ENCODE measurements around the gene DYNC1H1.
"Not testable (repeated sequence)": the region's sequence is repeated elsewhere in the genome, so short reads cannot be mapped to it uniquely, and the experiment has no call there.

The DYNC1H1 gene

DNA sequence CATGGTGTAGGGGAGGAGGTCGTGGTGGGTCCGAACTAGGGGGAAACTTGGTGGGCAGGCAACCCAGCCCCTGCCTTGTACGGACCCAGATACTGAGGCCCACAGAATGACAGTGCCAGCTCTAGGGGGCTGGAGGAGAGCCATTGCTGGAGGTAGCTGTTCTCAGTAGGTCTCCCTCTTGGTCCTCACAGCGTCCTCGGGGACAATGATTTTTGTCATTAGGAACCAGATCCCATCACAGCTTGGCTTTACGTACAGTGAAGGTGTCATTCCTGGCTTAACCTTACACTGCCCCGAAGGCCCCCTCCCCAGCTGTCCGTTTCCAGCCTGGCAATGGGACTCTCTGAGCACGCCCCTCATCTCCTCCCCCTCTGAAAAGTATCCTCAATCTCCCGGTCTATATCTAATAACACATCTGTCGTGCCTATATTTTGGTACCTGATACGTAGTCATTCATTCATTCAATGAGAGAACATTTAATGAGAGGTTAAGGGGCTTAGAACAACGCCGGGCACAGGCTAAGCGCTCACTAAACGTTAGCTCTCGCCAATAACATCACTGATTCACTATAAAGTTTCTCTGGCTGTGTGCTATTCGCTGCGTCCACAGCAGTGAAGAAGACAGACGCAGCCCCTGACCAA lies 597 bp upstream of the DYNC1H1 start:
- no peak for DNase-seq (ENCODE audit: low read depth in 2 of 2)

DNA sequence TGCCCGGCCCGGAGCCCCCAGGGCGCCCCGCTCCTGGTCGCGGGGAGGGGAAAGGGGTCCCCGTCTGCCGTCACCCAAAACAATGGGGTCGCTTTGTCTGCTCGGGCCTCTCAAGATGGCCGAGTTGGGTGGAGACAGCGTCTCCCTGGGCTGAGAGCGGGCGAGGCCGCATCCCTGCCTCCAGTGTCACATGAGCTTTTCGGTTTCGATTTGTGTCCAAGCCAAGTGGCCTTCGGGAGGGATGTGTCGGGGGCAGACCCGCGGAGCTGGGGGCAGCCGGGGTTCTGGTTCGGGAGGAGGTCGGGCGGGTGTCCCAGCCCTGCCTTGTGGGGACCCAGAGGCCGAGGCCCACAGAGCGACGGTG lies 790 bp downstream of the DYNC1H1 start:
- peak in 1 of 2 donors; percentile 20 for DNase-seq (ENCODE audit: low read depth in 2 of 2)

- DNase-seq (ENCODE audit: low read depth in 2 of 2) = no peak
Observed at GRCh38 chr14:101965770-101966722, 1.7 kb downstream of the DYNC1H1 start.

- DNase-seq (ENCODE audit: low read depth in 2 of 2) = no peak
Observed at GRCh38 chr14:101966742-101967141, 2.4 kb downstream of the DYNC1H1 start.

DNA sequence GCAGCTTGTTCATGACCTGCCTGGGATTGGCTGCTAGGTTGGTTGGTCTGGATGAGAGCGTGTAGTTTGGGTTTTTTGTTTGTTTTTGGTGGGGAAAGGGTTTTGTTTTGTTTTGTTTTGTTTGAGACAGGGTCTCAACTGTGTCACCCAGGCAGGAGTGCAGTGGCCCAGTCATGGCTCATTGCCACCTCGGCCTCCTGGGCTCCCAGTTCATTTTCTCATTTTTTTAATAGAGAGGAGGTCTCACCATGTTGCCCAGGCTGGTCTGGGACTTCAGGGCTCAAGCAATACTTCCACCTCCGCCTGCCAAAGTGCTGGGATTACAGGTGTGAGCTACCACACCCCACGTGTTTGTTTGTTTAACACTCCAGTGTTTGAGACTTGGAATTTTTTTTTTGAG lies 3.8 kb downstream of the DYNC1H1 start:
- no peak for DNase-seq (ENCODE audit: low read depth in 2 of 2)

DNA sequence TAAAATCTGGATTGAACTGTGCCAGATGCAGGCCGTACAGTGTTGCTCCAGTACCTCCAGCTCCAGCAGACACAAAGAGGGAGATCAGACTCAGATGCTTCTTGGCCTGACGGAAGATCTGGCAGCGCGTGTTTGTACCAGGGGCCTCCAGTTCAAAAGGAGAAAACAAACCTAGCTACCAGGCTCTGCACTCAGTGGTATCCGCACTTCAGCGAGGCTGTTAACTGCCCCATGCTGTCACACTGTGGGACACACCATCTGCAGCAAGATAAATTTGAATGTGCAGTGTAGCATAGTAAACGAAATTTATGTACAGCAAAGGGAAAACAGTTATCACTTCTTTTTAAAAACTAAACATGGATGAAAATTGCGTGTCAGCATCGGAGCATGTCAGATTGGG lies 5.1 kb downstream of the DYNC1H1 start:
- no peak for DNase-seq (ENCODE audit: low read depth in 2 of 2)

DNA sequence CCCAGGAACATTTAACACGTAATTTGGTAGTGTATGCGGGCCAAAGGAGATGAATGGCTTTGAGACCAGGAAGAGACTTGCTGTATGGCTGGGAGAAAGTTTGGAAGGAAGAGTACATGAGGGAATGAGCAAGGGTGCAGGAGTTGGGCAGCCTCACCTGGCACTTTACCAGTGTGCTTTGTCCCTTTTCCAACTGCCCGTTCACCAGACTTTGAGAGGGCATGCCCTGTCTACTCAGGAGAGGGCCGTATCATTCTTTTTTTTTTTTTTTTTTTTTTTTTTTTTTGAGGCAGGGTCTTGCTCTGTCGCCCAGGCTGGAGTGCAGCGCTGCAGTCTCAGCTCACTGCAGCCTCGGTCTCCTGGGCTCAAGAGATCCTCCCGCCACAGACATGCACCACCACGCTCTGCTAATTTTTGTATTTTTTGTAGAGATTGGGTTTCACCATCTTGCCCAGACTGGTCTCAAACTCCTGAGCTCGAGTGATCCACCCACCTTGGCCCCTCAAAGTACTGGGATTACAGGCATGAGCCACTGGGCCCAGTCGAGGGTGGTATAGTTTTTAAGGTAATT lies 6.5 kb downstream of the DYNC1H1 start:
- no peak for DNase-seq (ENCODE audit: low read depth in 2 of 2)

DNA sequence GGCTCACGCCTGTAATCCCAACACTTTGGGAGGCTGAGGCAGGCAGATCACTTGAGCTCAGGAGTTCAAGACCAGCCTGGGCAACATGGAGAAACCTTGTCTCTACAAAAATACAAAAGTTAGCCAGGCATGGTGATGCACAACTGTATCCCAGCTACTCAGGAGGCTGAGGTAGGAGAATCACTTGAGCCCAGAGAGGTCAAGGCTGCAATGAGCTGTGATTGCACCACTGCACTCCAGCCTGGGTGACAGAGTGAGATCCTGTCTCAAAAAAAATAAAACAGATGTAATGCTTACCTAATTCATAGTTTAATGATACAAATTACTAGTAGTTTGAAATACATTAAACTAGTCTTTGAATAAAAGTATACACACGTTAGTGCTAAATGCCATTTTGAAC lies 7.1 kb downstream of the DYNC1H1 start:
- not testable (repeated sequence) for DNase-seq (ENCODE audit: low read depth in 2 of 2)

DNA sequence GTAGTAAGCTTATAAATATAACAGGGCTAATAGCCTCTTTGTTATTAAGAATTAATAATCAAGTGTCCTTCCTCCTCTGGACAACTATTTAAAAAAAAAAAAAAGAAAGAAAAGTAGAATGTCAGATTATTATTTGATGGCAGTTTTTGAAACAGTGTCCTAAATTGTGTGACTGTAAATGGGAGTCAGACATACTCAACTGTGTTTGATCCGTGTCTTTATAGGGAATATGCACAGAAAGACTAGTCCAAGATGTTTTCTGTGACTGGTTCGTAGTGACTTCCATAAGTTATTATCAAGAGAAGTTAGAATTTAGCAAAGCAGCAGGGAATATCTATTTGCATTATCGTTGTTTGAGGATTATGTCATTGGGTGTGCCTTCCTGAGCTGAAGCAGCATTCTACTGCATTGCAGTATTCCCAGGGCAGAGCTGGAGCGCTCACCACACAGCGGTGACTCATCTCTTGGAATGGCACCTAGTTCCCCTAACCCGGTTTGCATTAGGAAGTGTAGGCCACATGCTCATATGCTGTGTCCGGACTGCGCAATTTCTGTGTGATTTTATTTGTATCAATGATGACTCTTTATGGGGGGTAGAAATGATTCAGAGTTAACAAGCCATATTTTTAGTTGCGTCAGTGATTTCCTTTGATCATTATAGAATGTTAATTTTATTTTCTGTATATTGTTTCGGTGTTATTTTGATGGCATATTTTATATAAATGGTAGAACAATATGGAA lies 7.9 kb downstream of the DYNC1H1 start:
- no peak for DNase-seq (ENCODE audit: low read depth in 2 of 2)

- no peak for DNase-seq (ENCODE audit: low read depth in 2 of 2)
Observed at GRCh38 chr14:101973356-101973755, 9.0 kb downstream of the DYNC1H1 start.

GRCh38 chr14:101975231-101975630 lies 10.9 kb downstream of the DYNC1H1 start:
- no peak for DNase-seq (ENCODE audit: low read depth in 2 of 2)

DNA sequence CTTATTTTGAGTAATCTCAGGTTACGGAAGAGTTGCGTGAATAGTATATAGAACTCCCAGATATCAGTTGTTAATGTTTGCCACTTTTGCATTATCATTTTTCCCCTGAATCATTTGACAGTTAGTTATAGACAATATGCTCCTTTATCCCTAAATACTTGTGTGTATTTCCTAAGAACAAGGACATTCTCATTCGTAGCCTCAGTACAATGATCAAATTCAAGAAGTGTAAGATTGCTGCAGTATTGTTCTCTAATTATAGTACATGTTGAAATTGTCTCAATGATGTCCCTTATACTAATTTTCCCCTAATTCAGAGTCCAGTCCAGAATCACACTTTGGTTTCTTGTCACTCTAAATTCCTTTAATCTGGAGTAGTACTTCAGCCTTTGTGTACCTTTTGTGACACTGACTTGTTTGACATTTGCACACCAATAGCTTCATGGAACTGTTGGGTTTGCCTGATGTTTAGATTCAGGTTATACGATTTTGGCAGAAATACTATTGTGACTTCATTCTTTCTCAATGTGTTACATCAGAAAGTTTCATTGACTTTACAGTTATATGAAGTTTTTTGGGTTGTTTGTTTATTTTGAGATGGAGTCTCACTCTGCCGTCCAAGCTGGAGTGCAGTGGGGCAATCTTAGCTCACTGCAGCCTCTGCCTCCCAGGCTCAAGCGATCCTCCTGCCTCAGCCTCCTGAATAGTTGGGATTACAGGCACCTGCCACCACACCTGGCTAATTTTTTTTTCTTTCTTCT lies 13.1 kb downstream of the DYNC1H1 start:
- DNase-seq (ENCODE audit: low read depth in 2 of 2) = no peak

GRCh38 chr14:101979666-101980065 lies 15.3 kb downstream of the DYNC1H1 start:
- no peak for DNase-seq (ENCODE audit: low read depth in 2 of 2)

DNA sequence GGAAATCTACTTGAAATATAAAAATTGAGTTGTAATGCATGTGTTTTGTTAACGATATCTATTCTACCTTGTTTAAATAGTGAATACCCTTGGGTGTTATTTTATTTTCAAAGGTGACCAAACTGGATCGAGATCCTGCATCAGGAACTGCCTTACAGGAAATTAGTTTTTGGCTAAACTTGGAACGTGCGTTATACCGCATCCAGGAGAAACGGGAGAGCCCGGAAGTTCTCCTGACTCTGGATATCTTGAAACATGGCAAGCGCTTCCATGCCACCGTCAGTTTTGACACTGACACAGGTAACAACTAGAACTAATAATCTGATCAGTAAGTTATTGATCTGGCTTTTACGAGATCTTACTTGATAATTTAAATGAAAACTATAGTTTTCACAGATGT lies 15.9 kb downstream of the DYNC1H1 start:
- no peak for DNase-seq (ENCODE audit: low read depth in 2 of 2)

GRCh38 chr14:101980700-101981099 lies 16.3 kb downstream of the DYNC1H1 start:
- DNase-seq (ENCODE audit: low read depth in 2 of 2) = no peak

DNA sequence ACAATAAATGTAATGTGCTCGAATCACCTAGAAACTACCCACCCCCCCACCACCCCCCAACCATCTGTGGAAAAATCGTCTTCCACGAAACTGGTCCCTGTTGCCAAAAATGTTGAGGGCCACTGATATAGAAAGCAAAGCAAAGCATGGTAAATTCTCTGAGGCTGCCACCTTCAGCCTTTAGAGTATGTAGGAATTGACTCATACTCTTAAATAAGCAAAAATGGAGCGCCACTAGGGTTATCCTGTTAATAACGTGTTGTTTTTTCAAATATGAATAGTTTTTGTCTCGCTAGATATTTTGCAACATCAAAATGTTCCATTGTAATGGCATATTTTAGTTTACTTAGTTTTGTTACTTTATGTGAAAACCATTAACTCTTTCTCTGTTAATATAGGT lies 18.2 kb downstream of the DYNC1H1 start:
- no peak for DNase-seq (ENCODE audit: low read depth in 2 of 2)

DNA sequence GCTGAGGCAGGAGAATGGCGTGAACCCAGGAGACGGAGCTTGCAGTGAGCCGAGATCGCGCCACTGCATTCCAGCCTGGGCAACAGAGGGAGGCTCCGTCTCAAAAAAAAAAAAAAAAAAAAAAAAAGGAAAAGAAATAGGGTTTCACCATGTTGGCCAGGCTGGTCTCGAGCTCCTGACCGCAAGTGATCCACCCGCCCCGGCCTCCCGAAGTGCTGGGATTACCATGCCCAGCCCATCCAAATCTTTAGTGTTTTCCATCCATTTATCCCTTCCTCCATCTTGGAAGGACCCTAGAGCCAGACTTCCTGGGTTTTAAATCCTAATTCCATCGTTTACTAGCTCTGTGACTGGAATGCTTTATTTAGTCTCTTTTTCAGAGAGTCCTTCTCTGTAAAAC lies 20.5 kb downstream of the DYNC1H1 start:
- DNase-seq (ENCODE audit: low read depth in 2 of 2) = not testable (repeated sequence)

GRCh38 chr14:101985957-101986356 lies 21.6 kb downstream of the DYNC1H1 start:
- no peak for DNase-seq (ENCODE audit: low read depth in 2 of 2)

GRCh38 chr14:101986953-101987352 lies 22.6 kb downstream of the DYNC1H1 start:
- DNase-seq (ENCODE audit: low read depth in 2 of 2) = no peak

DNA sequence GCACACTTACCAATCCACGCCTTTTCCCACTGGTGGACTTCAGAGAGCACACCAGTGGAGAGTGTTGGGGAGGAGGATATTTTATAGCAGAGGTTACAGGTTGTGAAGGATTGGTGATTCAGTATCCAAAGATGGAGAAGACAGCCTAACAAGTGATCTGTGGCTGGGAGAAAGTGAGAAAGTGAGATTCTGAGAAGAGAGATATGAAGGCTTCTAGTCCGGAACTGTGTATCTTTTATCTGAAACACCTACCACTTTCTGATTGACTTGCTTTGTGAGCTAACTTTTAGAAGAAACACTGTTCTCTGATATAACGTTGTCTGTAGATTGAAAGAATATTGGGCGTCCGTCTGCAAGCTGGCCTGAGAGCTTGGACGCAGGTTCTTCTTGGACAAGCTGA lies 24.0 kb downstream of the DYNC1H1 start:
- DNase-seq (ENCODE audit: low read depth in 2 of 2) = no peak

DNA sequence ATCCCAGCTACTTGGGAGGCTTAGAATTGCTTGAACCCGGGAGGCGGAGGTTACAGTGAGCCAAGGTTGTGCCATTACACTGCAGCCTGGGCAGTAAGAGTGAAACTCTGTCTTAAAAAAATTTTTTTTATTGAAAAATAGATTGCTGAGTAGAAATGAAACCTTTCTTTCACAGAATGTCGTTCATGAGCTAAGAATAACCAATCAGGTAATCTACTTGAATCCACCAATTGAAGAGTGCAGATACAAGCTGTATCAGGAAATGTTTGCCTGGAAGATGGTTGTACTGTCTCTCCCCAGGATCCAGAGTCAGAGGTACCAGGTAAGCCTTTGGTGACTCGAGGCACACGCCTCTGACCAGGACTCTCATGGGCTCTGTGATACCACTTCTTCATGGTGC lies 27.0 kb downstream of the DYNC1H1 start:
- no peak for DNase-seq (ENCODE audit: low read depth in 2 of 2)
